Choroid plexus epithelial cell (primary cell): ENCODE measurements around the gene ASTL.

Experiments
- DNase-seq: peaks from one replicate; pipeline ENCODE4 v3.0.0-alpha.2; 2010; ENCODE audit warnings: low read depth
- H3K4me3 ChIP-seq: 2 replicates; pipeline ENCODE4 v1.5.1; 2011; ENCODE audit warnings: low read depth, mild to moderate bottlenecking, control low read depth, low read length, moderate library complexity
- TF ChIP-seq, protein P1 (sequence below): conservative IDR thresholded peaks from 2 replicates; pipeline ENCODE4 v1.5.1; 2011; ENCODE audit warnings: low read depth, mild to moderate bottlenecking, control low read depth, inconsistent platforms, low read length, moderate library complexity

ASTL gene

DNA sequence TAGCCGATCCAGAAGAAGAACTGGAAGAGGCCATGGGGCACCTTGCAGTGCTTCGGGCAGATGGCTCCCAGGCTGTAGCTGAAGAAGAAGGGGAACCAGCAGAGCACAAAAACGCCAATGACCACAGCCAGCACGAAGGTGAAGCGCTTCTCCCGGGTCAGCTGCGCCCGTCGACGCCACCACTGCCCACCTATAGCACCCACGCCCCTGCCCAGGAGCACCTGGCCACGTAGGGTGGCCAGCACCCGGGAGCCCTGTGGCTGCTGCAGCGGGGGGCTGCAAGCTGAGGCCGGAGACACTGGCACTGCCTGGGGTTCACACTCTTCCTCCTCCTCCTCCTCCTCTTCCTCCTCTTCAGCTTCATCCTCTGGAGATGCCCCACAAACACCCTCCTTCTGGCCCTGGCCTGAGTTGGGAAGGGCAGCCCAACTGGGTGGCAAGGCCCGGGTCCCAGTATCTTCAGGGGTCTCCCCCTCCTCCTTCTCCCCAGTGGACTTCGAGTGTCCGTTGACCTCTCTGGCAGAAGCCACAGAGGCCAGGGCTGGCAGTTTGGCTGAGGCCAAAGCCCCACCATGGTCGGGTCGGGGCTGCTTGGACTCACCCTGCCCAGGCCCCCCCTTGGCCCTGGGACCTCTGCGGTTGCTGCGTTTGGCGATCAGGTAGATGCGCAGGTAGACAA, 23.3 kb downstream of the ASTL start:
- H3K4me3 ChIP-seq: no peak overlapping the region
- TF ChIP-seq, protein P1, sequence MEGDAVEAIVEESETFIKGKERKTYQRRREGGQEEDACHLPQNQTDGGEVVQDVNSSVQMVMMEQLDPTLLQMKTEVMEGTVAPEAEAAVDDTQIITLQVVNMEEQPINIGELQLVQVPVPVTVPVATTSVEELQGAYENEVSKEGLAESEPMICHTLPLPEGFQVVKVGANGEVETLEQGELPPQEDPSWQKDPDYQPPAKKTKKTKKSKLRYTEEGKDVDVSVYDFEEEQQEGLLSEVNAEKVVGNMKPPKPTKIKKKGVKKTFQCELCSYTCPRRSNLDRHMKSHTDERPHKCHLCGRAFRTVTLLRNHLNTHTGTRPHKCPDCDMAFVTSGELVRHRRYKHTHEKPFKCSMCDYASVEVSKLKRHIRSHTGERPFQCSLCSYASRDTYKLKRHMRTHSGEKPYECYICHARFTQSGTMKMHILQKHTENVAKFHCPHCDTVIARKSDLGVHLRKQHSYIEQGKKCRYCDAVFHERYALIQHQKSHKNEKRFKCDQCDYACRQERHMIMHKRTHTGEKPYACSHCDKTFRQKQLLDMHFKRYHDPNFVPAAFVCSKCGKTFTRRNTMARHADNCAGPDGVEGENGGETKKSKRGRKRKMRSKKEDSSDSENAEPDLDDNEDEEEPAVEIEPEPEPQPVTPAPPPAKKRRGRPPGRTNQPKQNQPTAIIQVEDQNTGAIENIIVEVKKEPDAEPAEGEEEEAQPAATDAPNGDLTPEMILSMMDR: no peak
- no peak for DNase-seq

DNA sequence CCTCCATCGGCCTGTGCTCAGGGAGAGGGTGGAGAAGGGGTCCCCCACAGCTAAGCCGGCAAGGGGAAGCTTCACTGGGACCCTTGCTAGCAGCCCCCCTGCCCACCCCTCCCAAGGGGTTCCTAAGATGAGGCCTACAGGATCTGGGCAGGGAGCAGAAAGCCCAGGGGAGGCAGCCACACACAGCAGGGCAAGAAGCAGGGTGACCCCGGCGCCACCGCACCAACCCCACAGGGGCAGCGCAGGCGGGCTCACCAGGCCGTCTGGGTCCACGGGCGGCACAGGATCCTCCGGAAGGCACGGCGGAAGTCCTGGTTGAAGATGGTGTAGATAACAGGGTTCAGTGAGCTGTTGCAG, 23.8 kb downstream of the ASTL start:
- no peak overlapping the region for H3K4me3 ChIP-seq
- DNase-seq: no peak
- TF ChIP-seq, protein P1: no peak

DNA sequence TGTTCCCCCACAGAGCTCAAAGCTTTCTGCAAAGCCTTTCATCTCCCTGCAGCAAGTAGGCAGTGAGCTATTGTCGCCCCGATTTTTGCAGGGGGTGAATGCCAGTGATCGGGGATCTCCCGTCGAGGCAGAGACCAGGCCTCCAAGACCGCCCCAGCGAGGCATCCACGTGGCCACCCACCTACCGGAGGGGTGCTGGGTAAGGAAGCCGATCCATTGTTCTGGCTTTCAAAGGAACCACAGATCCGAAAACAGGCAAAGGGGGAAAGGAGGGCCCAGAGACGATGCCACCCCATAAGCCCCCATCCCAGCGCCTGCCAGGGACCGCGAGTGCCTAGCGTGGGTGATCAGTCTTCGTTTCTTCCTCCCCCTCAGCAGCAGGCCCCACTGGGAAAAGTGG, 24.4 kb downstream of the ASTL start:
- TF ChIP-seq, protein P1: no peak
- no peak for DNase-seq

DNA sequence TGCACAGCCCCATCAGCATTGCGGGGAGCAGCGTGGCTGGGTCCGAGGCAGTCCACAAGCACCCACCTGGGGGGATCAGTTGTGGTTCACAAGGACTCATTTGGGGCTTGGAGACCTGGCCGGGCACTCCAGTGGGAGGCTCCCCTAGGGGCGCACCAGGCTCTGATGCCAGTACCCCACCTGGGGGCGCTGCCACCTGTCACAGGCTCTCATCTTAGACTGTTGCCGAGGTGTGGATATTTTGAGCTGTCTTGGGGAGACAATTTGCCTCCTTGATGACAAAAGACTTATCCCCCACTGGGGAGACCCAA, 25.0 kb downstream of the ASTL start:
- no peak overlapping the region for H3K4me3 ChIP-seq
- DNase-seq: no peak
- TF ChIP-seq, protein P1: no peak

More for the DNA sequence above, 24.4 kb downstream of the ASTL start:
- H3K4me3 ChIP-seq: no peak overlapping the region

DNA sequence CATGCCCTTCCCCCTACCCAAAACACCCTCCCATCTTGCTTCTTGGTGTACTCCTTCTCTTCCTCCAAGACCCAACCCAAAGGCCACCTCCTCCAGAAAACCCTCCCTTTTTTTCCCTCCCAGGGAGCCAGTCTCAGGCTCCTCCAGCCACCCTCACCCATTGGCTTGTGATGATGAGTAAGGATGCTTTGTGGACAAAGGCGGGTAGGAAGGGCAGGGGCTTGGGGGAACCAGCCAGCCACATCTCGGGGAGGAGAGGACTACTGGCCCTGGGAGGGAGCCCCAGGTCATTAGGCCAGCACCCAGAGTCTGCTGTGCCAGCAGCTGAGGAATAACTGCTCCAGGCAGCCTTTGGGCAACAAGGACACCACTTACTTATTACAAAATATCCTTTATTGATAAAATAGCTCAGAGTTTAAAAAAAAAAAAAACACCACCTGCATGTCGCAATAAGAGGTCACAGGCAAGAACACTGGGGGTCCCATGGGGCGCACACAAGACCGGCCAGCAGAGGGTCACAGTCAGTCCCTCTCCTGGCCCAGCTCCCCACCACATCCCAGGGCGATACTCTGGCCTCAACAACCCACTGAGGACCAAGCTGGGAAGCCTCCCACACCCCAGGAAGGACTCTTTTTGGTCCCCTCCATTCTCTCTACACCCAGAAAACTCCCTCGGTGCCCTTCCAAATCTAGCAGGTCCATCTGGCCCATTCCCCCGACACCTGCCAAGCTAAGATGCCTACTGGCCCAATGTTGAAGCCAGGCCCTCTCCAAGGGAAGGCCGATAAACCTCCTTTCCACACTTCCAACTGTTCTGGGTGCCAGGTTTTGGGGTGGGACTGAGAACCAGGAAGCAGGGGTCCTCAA, 25.6 kb downstream of the ASTL start:
- H3K4me3 ChIP-seq: no peak overlapping the region
- DNase-seq: no peak
- TF ChIP-seq, protein P1: no peak

DNA sequence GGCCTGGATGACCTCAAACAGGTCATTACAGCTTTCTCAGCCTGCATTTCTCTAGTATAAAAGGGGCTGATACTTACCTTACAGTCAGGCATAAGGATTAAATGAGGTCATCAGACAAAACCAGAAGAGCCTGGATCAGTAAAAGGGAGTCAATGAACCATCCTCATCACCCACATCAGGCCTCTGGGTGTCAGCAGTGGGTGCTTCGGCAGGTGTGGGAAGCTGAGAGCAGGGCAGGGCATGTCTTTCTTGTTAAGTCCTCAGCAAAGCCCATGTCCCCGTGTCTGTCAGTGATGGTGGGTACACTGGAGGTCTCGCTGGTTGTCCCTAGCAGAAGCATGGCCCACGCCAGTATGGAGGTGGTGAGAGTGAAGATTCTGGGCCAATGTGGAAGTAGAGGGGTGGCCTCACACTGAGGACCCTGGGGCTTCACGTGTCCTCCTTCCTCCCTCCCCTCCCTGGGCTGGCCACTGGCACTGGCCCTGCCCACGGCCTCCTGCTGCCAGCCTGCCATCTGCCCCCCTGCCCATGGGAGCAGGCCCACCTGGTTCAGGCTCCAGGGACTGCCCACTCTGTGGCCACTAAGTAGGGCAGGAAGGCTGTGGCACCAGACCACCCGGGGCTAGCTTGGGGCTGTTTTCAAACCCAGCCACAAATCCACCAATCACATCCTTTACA, 26.3 kb downstream of the ASTL start:
- no peak for DNase-seq
- TF ChIP-seq, protein P1: no peak

More for the DNA sequence above, 26.3 kb downstream of the ASTL start:
- no peak overlapping the region for H3K4me3 ChIP-seq
